Left lobe of liver (tissue), 2 donors: ENCODE results near the gene CEACAM19. TPM values are rescaled to one million over a fixed set of nuclear protein-coding genes. Genes with fewer than 3 reads are reported as not detected.
"Not testable (repeated sequence)": the region's sequence is repeated elsewhere in the genome, so short reads cannot be mapped to it uniquely, and the experiment has no call there.

ENCODE experiments used
- ATAC-seq: fragments of 200-7000 bp; cut with Tn5 transposase; one replicate; pipeline ENCODE4 v1.9.1; 2020; ENCODE audit warnings: mild to moderate bottlenecking, moderate library complexity
- DNase-seq: peaks from one replicate; pipeline ENCODE4 v3.0.0-alpha.2; 2020; ENCODE audit warnings: low spot score
- total RNA-seq: library from RNA; stranded (reverse); gene quantifications from one replicate; pipeline ENCODE4 v1.2.1, GENCODE V29; 2021
- donor health status: DM: no; HTN: no; CAD: no; lungs with moderate emphysema.
- donor health status: DM: no; HTN: yes; CAD: no.

The CEACAM19 gene
- total RNA-seq, 1 donor from 2014 or later: 5.6 TPM

DNA sequence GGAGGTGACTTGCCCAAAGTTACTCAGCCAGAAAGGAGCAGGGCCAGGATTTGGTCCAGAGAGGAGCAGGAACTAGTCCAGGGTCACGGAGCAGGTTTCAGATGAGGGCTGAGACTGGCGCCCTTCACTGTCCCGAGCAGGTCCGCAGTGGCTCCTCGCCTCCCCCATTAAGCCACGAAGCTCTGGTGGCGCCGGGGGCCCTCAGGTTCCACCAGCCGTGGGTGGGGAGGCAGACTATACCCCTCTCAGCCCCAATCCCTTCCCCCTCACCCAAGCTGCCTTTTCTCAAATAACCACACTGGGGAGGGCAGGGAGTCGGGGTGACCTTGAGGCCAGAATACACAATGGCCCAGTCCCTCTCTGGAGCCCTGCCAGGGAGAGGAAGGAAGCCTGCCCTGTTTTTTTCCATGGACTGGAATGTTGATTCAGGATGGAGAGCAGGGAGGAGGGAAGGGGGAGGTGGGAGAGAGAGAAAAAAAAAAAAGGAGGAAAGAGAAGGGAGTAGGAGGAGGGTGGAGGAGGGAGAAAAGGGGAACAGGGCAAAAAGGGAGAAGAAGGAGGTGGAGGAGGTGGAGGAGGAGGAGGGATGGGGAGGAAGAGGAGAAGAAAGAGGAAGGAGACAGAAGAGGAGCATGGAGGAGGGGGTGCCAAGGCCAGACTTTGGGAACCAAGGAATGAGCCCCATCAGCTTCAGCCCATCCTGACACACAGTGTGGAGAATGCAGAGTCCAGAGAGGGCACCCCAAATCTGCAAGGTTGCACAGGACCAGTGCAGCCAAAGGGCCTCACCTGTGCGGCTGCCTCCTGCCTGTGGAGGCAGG lies 47.4 kb downstream of the CEACAM19 start:
- ATAC-seq (peak; percentile 78), DNase-seq (peak; percentile 84)

DNA sequence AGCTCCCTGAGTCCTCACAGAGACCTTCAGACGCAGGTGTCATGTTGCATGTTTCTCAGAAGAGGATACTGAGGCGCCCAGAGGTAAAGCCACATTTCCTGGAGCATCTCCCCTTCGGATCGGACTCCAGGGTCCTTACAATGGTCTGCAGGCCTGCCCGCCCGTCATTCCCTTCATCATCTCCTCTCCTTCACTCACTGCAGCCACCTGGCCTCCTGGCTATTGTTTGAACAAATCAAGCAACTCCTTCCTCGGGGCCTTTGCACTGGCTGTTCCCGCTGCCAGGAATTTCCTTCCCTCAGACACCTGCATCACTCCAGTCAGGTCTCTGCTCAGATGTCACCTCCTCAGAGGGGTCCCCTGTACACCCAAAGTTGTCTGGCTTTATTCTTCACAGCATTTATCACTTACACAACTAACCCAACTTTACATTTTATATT lies 48.0 kb downstream of the CEACAM19 start:
- no peak for ATAC-seq
- no peak for DNase-seq

GRCh38 chr19:44720396-44720795 lies 49.1 kb downstream of the CEACAM19 start:
- DNase-seq, ATAC-seq: not testable (repeated sequence)

GRCh38 chr19:44720945-44721344 lies 49.7 kb downstream of the CEACAM19 start:
- no peak for ATAC-seq
- no peak for DNase-seq

- not testable (repeated sequence) for ATAC-seq, DNase-seq
Measured at GRCh38 chr19:44721369-44721768, 50.1 kb downstream of the CEACAM19 start.

DNA sequence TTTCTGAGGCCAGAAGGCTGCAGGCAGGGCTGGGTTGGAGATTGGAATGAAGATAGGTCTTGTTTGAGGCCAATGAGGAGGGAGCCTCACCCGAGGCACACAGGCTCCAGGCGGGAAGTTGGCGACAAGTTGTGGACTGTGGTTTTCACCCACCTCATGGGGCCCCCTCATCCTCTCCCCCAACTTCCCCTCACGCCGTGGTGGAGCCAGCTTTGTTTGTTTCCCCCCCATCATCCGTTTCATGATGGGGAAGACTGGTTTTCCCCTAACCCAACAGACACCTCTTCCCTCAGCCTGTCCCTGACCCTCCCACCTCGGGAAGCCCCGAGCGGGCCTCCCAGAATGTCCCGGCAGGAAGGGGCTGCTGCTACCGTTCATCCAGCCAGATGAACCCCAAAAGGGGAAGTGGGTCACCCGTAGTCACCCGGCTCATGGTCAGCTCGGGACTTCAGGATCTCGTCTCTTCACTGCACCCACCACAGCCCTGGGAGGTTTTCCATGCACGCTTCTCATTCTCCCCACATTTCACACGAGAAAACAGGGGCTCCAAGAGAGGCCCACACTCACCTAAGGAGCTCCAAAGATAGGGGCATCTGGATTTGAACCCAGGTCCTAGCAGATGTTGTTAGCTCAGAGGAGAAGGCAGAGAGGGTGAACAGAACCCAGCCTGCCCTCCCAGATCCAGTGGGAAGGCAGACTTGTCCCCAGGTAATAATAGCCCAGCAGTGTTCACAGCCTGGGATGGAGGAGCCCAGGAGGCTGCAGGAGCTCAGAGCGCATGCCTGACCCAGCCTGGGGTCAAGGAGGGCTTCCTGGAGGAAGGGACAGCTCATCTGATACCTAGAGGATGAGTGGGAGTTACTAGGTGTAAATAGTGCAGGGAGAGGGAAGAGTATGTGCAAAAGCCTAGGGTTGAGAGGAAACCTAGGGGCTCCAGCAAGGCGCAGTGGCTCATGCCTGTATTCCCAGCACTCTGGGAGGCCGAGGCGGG lies 51.1 kb downstream of the CEACAM19 start:
- ATAC-seq: no peak
- DNase-seq: no peak

DNA sequence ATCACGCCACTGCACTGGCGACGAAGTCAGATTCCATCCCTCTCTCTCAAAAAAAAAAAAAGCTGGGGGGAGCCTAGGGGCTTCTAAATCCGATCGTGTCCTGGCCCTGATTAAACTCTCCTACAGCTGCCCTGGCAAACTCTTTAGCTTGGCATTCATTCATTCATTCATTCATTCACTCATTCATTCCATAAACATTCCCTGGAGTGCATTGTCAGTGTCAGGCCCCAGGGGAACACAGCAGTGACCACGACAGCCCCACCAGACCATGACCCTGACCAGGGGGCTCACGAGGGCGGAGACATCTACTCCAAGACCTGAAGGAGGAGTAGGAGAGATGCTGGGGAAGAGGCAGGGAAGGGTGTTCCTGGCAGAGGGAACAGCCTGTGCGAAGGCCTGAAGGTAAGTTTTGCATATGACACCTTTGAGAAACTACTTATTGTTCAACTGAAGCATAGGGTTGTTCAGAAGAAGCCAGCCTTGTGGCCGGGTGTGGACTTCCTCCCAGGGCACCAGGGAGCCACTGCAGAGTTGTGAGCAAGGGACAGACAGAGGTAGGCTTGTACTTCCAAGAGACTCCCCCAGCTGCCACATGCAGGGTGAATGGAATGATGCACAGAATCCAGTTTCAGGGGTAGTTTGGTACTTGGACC lies 52.1 kb downstream of the CEACAM19 start:
- ATAC-seq (peak; percentile 8), DNase-seq (no peak)

- peak; percentile 90 for DNase-seq
- peak; percentile 77 for ATAC-seq
Measured at GRCh38 chr19:44723952-44724319, 52.7 kb downstream of the CEACAM19 start.

- peak; percentile 96 for DNase-seq
- peak; percentile 79 for ATAC-seq
Measured at GRCh38 chr19:44725251-44725650, 54.0 kb downstream of the CEACAM19 start.

GRCh38 chr19:44725684-44726083 lies 54.4 kb downstream of the CEACAM19 start:
- peak; percentile 65 for DNase-seq

DNA sequence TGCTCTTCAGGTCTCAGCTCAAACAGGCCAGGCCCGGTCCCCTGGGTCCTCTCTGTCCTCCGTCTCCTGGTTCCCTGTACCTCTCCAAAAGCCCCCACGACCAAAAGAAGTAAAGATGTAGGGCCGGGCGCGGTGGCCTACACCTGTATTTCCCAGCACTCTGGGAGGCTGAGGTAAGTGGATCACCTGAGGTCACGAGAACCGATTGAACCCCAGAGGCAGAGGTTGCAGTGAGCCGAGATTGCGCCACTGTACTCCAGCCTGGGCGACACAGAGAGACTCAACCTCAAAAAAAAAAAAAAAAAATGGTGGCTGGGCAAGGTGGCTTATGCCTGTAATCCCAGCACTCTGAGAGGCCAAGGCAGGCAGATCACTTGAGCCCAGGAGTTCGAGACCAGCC lies 55.2 kb downstream of the CEACAM19 start:
- DNase-seq: peak; percentile 89
- ATAC-seq: peak; percentile 50

More at GRCh38 chr19:44725684-44726083, 54.4 kb downstream of the CEACAM19 start:
- ATAC-seq: peak; percentile 30

GRCh38 chr19:44728178-44728577 lies 56.9 kb downstream of the CEACAM19 start:
- ATAC-seq: no peak
- DNase-seq: no peak

- DNase-seq (no peak), ATAC-seq (no peak)
Measured at GRCh38 chr19:44729516-44730033, 58.3 kb downstream of the CEACAM19 start.

- no peak for ATAC-seq
- DNase-seq: no peak
Measured at GRCh38 chr19:44731081-44731480, 59.8 kb downstream of the CEACAM19 start.

DNA sequence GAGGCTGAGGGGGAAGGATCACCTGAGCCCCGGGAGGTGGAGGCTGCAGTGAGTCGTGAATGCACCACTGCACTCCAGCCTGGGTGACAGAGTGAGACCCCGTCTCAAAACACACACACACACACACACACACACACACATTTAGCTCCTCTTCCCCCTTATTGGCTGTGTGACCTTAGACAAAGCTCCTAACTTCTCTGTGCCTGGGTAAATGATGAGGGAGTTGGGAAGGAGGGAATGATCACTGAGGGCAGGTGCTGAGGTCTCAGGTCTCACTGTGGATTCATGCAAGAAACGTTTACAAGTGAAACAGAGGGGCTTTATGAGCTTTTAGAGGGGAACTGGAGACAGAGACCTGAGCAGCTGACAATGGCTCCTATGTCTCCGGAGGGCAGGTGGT lies 60.3 kb downstream of the CEACAM19 start:
- DNase-seq (no peak), ATAC-seq (no peak)

GRCh38 chr19:44732235-44733014 lies 61.1 kb downstream of the CEACAM19 start:
- DNase-seq: no peak
- ATAC-seq: no peak
